ENCODE measurements around the gene ADGRL1.
"Not testable (repeated sequence)": the region's sequence is repeated elsewhere in the genome, so short reads cannot be mapped to it uniquely, and the experiment has no call there.

Gene ADGRL1

GRCh38 chr19:14203788-14204187, 2.2 kb downstream of the ADGRL1 start:
- DNase-seq (ENCODE audit: extremely low read depth, insufficient read length); H3K4me3 ChIP-seq (replicated peaks; ENCODE audit: low read depth, low read length); H3K36me3 ChIP-seq (ENCODE audit: control insufficient read depth, insufficient read depth, low read length); H3K27me3 ChIP-seq (replicated peaks; ENCODE audit: control insufficient read depth, insufficient read depth, low read length): not testable (repeated sequence)

- DNase-seq (ENCODE audit: extremely low read depth, insufficient read length) = no peak
- no peak for TF ChIP-seq CTCF (IDR thresholded peaks at IDR 0.05; ENCODE audit: insufficient read depth, low read length, poor library complexity, severe bottlenecking)
- no peaks in the 10 kb centered on the region; the same call in 1 of the 2 replicates for H3K27me3 ChIP-seq (replicated peaks; ENCODE audit: control insufficient read depth, insufficient read depth, low read length)
- H3K36me3 ChIP-seq (ENCODE audit: control insufficient read depth, insufficient read depth, low read length) = no peaks in the 10 kb centered on the region
- H3K4me3 ChIP-seq (replicated peaks; ENCODE audit: low read depth, low read length) = no peak overlapping the region
These were observed 2.8 kb downstream of the ADGRL1 start for GRCh38 chr19:14203177-14203576.

- not testable (repeated sequence) for H3K27me3 ChIP-seq (replicated peaks; ENCODE audit: control insufficient read depth, insufficient read depth, low read length); DNase-seq (ENCODE audit: extremely low read depth, insufficient read length); H3K36me3 ChIP-seq (ENCODE audit: control insufficient read depth, insufficient read depth, low read length)
These were observed 4.5 kb downstream of the ADGRL1 start for GRCh38 chr19:14201481-14201880.

GRCh38 chr19:14200147-14200841, 5.7 kb downstream of the ADGRL1 start:
- H3K4me3 ChIP-seq (replicated peaks; ENCODE audit: low read depth, low read length); H3K36me3 ChIP-seq (ENCODE audit: control insufficient read depth, insufficient read depth, low read length); H3K27me3 ChIP-seq (replicated peaks; ENCODE audit: control insufficient read depth, insufficient read depth, low read length): not testable (repeated sequence)
- TF ChIP-seq CTCF (IDR thresholded peaks at IDR 0.05; ENCODE audit: insufficient read depth, low read length, poor library complexity, severe bottlenecking) = peak; percentile 72
- peak; percentile 42 for DNase-seq (ENCODE audit: extremely low read depth, insufficient read length)

More at GRCh38 chr19:14201481-14201880, 4.5 kb downstream of the ADGRL1 start:
- H3K4me3 ChIP-seq (replicated peaks; ENCODE audit: low read depth, low read length) = not testable (repeated sequence)

- TF ChIP-seq CTCF (IDR thresholded peaks at IDR 0.05; ENCODE audit: insufficient read depth, low read length, poor library complexity, severe bottlenecking) = peak; percentile 16
These were observed 7.3 kb downstream of the ADGRL1 start for GRCh38 chr19:14198384-14199376.

GRCh38 chr19:14197882-14198281, 8.1 kb downstream of the ADGRL1 start:
- H3K27me3 ChIP-seq (replicated peaks; ENCODE audit: control insufficient read depth, insufficient read depth, low read length) = no peaks in the 10 kb centered on the region
- H3K4me3 ChIP-seq (replicated peaks; ENCODE audit: low read depth, low read length) = no peak overlapping the region
- DNase-seq (ENCODE audit: extremely low read depth, insufficient read length) = no peak
- TF ChIP-seq CTCF (IDR thresholded peaks at IDR 0.05; ENCODE audit: insufficient read depth, low read length, poor library complexity, severe bottlenecking) = no peak
- no peaks in the 10 kb centered on the region for H3K36me3 ChIP-seq (ENCODE audit: control insufficient read depth, insufficient read depth, low read length)

More at GRCh38 chr19:14198384-14199376, 7.3 kb downstream of the ADGRL1 start:
- Histone ChIP-seq H3K27me3 (replicated peaks; ENCODE audit: control insufficient read depth, insufficient read depth, low read length) (no peaks in the 10 kb centered on the region), H3K36me3 (ENCODE audit: control insufficient read depth, insufficient read depth, low read length) (no peaks in the 10 kb centered on the region), H3K4me3 (replicated peaks; ENCODE audit: low read depth, low read length) (no peak overlapping the region)
- DNase-seq (ENCODE audit: extremely low read depth, insufficient read length) = no peak

GRCh38 chr19:14197288-14197687, 8.7 kb downstream of the ADGRL1 start:
- H3K27me3 ChIP-seq (replicated peaks; ENCODE audit: control insufficient read depth, insufficient read depth, low read length); H3K36me3 ChIP-seq (ENCODE audit: control insufficient read depth, insufficient read depth, low read length); H3K4me3 ChIP-seq (replicated peaks; ENCODE audit: low read depth, low read length): not testable (repeated sequence)

More at GRCh38 chr19:14197288-14197687, 8.7 kb downstream of the ADGRL1 start:
- DNase-seq (ENCODE audit: extremely low read depth, insufficient read length) = not testable (repeated sequence)
